Muscle layer of duodenum (tissue), 2 donors: ENCODE data around the gene FAH.

Experiments used
- H3K27ac ChIP-seq: one replicate; pipeline ENCODE4 v1.7.0; 2013; ENCODE audit warnings: mild to moderate bottlenecking, low read length
- H3K27me3 ChIP-seq: one replicate; pipeline ENCODE4 v1.7.0; 2013; ENCODE audit warnings: low read depth, mild to moderate bottlenecking, control low read depth, low read length
- H3K36me3 ChIP-seq, 2 donors: one replicate each; pipeline ENCODE4 v1.7.0; 2013; ENCODE audit warnings: low read length in 2 of 2, control low read depth in 1 of 2, mild to moderate bottlenecking in 1 of 2; ENCODE audit not compliant: insufficient read depth in 2 of 2, control insufficient read depth in 1 of 2
- H3K4me1 ChIP-seq, 2 donors: one replicate each; pipeline ENCODE4 v1.7.0; 2013; ENCODE audit warnings: low read length in 2 of 2, mild to moderate bottlenecking in 2 of 2, control low read depth in 1 of 2, moderate library complexity in 1 of 2; ENCODE audit not compliant: insufficient read depth in 2 of 2, control insufficient read depth in 1 of 2
- H3K4me3 ChIP-seq, 2 donors: one replicate each; pipeline ENCODE4 v1.7.0; 2013; ENCODE audit warnings: low read length in 2 of 2, low read depth in 1 of 2, mild to moderate bottlenecking in 1 of 2
- H3K9me3 ChIP-seq, 2 donors: one replicate each; pipeline ENCODE4 v1.7.0; 2013; ENCODE audit warnings: low read length in 2 of 2, control low read depth in 1 of 2, mild to moderate bottlenecking in 1 of 2; ENCODE audit not compliant: control insufficient read depth in 1 of 2
- donor health status: healthy.

Gene FAH

DNA sequence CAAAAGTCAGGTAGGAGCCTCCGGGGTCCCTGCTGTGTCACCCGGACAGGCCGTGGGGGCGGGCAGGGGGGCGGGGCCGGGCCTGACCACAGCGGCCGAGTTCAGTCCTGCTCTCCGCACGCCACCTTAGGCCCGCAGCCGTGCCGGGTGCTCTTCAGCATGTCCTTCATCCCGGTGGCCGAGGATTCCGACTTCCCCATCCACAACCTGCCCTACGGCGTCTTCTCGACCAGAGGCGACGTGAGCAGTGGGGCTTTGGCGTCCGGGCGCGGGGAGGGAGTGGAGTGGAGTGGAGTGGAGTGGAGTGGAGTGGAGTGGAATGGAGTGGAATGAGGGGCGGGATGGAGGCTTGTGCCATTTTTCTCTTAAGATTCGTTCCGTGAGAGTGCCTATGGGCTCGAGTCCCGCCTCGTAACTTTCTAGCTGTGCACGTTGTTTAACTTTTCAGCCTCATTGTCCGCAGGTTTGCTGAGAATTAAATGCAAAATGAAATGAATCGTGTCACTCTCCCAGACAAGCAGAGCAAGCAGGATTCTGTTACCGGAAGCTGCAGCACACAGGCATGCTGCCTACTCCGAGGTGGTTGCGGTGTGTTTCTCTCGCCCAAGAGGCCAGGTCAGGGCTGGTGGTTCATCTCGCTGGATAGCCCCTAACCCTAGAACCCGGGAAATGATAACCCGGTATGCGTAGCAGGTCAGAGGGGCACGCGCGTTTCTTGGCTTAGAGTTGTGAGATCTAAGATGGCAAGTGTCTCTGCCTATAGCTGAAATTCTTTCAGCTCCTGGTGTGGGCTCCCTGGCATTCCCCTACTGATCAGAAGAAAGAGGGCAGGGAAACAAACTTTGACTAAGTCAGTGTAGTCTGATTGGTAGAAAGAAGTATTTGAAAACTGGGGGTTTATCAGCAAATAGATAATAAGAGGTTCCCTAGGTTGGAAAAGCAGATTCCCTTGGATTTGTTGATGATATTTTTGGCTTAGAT, at the start of gene FAH:
TSS of gene FAH (plus strand) at position 104 of the 981 bp plus-strand sequence. CDS start at position 160, 56 bp downstream.
- H3K36me3 ChIP-seq, result no peaks in the 10 kb centered on the region
- peak within 1 kb of the TSS; percentile 72 for H3K27ac ChIP-seq
- H3K4me1 ChIP-seq, result peaks cover 8 to 11% of the 10 kb centered on the region in 2 donors
- peak within 1 kb of the TSS; percentile 72 to 81 for H3K4me3 ChIP-seq
- no peaks in the 10 kb centered on the region for H3K9me3 ChIP-seq
- H3K27me3 ChIP-seq, result no peaks in the 10 kb centered on the region

DNA sequence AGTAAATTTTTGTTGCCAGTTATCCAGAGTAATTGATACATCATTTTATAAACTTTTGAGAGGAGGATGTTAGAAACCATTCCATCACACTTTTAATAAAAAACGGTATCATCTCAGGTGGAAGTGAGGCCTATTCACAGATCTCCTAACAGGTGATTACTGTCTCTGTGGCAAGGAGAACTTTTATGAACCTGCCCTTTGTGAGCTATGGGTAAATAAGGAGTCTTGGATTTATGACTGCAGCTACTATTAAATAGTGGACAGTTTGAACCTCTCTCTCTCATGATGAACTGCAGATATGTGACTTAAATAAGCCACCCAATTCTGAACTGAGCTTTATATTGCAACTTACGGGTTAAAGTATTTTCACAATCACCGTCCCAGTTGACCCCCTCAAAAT, 47.6 kb upstream of the FAH start:
- Histone ChIP-seq H3K4me3 (no peak overlapping the region), H3K27ac (no peak overlapping the region), H3K4me1 (peaks cover 0 to 6% of the 10 kb centered on the region in 2 donors), H3K27me3 (no peaks in the 10 kb centered on the region), H3K36me3 (no peaks in the 10 kb centered on the region), H3K9me3 (no peaks in the 10 kb centered on the region)

DNA sequence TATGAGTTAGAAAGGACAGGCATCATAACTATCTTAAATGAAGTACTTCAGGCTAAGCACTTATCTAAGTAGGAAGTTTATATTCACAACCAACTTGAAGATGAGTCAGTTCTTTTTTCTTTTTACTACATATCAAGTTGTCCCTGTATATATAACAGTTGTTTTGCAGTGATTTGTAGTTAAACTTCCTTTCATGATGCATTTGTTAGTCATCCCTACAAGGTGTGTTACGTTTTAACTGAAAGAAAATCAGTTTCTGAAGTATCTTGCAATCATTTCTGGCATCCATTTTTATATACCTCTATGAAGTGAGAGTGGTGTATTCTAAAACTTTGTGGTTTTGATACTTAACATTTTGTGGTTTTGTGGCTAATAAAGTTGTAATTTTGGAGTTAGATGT, 47.2 kb upstream of the FAH start:
- no peaks in the 10 kb centered on the region for H3K27me3 ChIP-seq
- H3K9me3 ChIP-seq, result no peaks in the 10 kb centered on the region
- no peak overlapping the region for H3K27ac ChIP-seq
- peaks cover 0 to 6% of the 10 kb centered on the region in 2 donors for H3K4me1 ChIP-seq
- no peaks in the 10 kb centered on the region for H3K36me3 ChIP-seq
- H3K4me3 ChIP-seq, result no peak overlapping the region

DNA sequence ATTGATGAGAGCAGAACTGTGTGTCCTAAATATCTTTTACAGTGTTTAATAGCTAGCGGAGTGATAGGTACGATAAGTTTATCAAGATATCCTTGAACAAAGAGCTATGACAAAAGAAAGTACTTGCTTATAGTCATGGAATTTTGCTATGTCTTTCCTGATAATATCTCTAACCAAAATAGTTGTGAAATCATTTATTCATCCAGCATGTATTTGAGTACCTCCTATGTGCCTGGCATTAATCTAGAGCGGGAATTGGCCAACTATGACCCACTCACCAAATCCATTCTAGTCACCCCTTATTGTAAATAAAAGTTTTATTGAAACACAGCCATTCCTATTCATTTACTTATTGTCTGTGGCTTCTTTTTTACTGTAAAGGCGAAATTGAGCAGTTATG, 46.7 kb upstream of the FAH start:
- peaks cover 0 to 6% of the 10 kb centered on the region in 2 donors for H3K4me1 ChIP-seq
- no peaks in the 10 kb centered on the region for H3K9me3 ChIP-seq
- no peak overlapping the region for H3K4me3 ChIP-seq
- H3K36me3 ChIP-seq, result no peaks in the 10 kb centered on the region
- H3K27ac ChIP-seq, result no peak overlapping the region
- no peaks in the 10 kb centered on the region for H3K27me3 ChIP-seq

DNA sequence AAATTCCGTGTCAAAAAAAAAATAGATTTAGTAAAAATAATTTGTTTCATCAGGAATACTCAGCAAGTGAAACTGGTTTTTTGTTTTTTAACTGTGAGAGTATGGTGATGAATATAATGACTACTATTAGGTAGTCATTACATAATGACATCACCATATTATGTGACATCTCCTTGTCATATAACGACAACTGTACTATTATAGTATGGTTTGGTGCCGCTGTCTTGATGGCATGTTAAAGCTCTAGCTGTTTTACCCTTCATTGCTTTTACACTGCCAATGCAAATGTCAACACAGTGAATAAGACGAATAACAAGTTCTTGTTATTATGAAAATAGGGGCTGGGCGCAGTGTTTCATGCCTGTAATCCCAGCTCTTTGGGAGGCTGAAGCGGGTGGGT, 45.6 kb upstream of the FAH start:
- H3K27ac ChIP-seq, result no peak overlapping the region
- H3K27me3 ChIP-seq, result no peaks in the 10 kb centered on the region
- peaks cover 0 to 6% of the 10 kb centered on the region in 2 donors for H3K4me1 ChIP-seq
- no peaks in the 10 kb centered on the region for H3K36me3 ChIP-seq
- no peak overlapping the region for H3K4me3 ChIP-seq
- H3K9me3 ChIP-seq, result no peaks in the 10 kb centered on the region

DNA sequence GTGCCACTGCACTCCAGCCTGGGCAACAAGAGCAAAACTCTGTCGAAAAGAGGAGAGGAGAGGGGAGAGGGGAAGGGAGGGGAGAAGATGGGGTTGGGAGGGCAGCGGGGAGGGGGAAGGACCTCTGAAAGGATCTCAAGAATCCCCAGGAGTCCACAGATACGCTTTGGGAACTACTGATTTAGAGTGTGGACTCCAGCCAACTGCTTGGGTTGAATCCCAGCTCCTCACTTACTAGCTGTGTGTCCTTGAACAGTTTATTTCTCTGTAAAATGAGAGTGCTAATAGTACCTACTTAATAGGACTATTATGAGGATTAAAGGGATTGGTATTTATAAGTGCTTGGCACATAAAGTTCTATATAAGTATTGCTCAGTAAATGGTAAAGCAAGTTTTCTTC, 45.0 kb upstream of the FAH start:
- no peak overlapping the region for H3K4me3 ChIP-seq
- no peaks in the 10 kb centered on the region for H3K9me3 ChIP-seq
- H3K4me1 ChIP-seq, result peaks cover 0 to 6% of the 10 kb centered on the region in 2 donors
- no peaks in the 10 kb centered on the region for H3K27me3 ChIP-seq
- H3K27ac ChIP-seq, result no peak overlapping the region
- no peaks in the 10 kb centered on the region for H3K36me3 ChIP-seq

DNA sequence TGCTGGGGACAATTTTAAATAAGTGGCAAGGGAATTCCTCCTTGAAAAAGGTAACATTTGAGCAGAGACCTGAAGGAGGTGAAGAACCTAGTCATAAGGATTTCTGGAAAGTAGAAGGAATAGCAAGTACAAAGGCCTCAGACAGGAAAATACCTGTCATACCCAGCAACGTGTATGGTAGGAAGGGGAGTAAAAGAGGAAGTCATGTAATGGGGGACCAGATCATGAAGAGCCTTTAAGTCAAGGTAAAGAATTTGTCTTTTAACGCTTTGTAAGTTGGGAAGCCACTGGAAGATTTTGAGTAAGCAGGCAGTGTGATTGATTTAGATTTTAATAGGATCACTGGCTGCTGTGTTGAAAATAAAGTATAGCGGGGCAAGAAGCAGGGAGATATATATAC, 43.4 kb upstream of the FAH start:
- no peak overlapping the region for H3K4me3 ChIP-seq
- no peaks in the 10 kb centered on the region for H3K9me3 ChIP-seq
- H3K36me3 ChIP-seq, result no peaks in the 10 kb centered on the region
- no peak overlapping the region for H3K27ac ChIP-seq
- no peaks in the 10 kb centered on the region for H3K27me3 ChIP-seq
- H3K4me1 ChIP-seq, result peaks cover 7 to 12% of the 10 kb centered on the region in 2 donors

DNA sequence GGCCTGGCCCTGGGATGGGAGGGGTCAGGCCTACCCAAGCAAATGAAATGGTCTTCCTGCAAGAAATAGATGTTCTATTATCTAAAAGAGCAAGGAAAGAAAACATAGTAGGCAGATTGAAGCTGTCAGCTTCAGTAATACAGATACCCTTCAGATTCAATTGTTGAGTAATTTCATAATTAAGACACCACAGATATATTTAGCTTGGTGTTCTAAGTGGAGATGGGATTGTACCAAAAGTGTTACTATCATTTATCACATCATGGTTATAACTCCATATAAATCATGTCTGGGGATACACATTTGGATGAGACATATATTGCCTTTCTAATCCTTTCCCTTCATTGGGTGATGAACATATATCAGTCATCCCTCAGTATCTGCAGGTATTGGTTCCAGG, 41.9 kb upstream of the FAH start:
- Histone ChIP-seq H3K9me3 (no peaks in the 10 kb centered on the region), H3K27ac (no peak overlapping the region), H3K36me3 (no peaks in the 10 kb centered on the region), H3K27me3 (no peaks in the 10 kb centered on the region), H3K4me3 (no peak overlapping the region), H3K4me1 (peaks cover 7 to 14% of the 10 kb centered on the region in 2 donors)

DNA sequence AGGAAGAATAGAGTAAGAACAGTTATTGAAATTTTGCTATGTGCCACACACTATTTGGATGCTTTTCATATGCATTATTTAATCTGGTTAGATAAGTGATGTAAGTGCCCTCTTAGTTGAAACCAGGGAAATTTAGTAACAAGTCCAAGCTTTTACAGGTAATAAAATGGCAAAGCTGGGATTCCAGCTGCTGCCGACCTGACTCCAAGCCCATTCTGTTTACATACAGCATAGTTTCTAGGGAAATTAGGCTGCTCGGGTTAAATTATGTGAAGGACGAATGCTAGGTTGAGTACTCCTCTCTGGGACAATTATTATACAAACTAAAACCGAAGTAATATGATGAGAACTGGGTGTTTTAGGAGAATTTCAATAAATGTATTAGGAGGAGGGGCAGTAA, 38.7 kb upstream of the FAH start:
- H3K27ac ChIP-seq, result no peak overlapping the region

DNA sequence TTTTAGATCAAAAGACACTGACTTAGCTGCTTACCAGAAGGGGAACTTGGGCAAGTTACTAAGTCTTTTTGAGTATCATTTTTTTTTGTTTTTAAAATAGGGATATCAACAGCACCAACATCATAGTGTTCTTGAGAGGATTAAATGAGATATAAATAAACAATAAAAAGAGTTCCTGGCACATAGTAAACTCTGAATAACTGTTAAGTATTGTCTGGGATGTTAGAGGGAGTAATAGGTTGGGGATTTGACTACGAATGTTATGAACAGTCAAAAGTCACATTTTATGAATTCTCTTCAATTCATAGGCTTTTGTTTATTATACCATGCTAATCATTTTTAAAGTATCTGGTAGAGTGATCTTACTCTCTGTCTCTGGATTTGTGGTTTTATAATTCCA, 37.8 kb upstream of the FAH start:
- no peak overlapping the region for H3K4me3 ChIP-seq
- H3K9me3 ChIP-seq, result no peaks in the 10 kb centered on the region
- no peak overlapping the region for H3K27ac ChIP-seq
- H3K36me3 ChIP-seq, result no peaks in the 10 kb centered on the region
- no peaks in the 10 kb centered on the region for H3K27me3 ChIP-seq
- H3K4me1 ChIP-seq, result peaks cover 7 to 15% of the 10 kb centered on the region in 2 donors

More for the DNA sequence above, 38.7 kb upstream of the FAH start:
- H3K4me3 ChIP-seq, result no peak overlapping the region
- no peaks in the 10 kb centered on the region for H3K27me3 ChIP-seq
- H3K36me3 ChIP-seq, result no peaks in the 10 kb centered on the region
- peaks cover 7 to 15% of the 10 kb centered on the region in 2 donors for H3K4me1 ChIP-seq
- H3K9me3 ChIP-seq, result no peaks in the 10 kb centered on the region

DNA sequence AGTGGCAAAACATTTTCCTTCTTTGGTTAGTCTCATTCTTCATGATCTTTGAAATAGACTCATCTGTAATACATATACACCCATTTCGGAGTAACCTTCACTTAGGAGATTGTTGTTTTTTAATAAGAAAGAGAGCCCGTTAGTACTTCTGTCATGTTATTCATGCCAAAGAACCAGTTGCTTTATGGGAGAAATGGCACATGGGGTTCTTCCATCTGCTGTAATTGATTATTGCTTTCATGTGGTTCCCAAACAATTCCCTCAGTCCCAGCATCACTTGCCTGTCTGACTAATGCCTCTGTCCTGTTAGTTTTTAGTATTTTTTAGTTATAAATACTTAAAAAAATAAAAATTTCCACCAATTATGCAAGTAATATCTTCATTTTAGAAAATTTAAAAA, 33.8 kb upstream of the FAH start:
- Histone ChIP-seq H3K36me3 (peaks cover 0 to 11% of the 10 kb centered on the region in 2 donors), H3K9me3 (no peaks in the 10 kb centered on the region), H3K4me3 (no peak overlapping the region), H3K27me3 (no peaks in the 10 kb centered on the region), H3K4me1 (peaks cover 4 to 14% of the 10 kb centered on the region in 2 donors), H3K27ac (no peak overlapping the region)
